K562 (cell line): ENCODE measurements around the gene LRRC59. TPM values are rescaled to one million over a fixed set of nuclear protein-coding genes. Genes with fewer than 3 reads are reported as not detected.

ENCODE experiments used
- ATAC-seq: fragments of 200-7000 bp; cut with Tn5 transposase; 3 replicates; pipeline ENCODE4 v1.9.1; 2020; ENCODE audit warnings: moderate library complexity
- BruUV-seq: library from RNA; stranded (reverse); fragments of 400-500 nt; replicated peaks from 2 replicates; lab custom pipeline; 2021; lab: Mats Ljungman, UMichigan
- CTCF ChIA-PET: fragments of 300-600 bp; formaldehyde crosslinking; extraction: SDS; loops from one replicate; lab custom pipeline; 2021; ENCODE audit warnings: low intra/inter-chr PET ratio; lab: Yijun Ruan, JAX
- POLR2A ChIA-PET: fragments of 300-600, 350-650 bp; sonication (Branson Sonifier 250); formaldehyde crosslinking; extraction: SDS; loops from one replicate; lab custom pipeline; 2021; ENCODE audit warnings: antibody characterized with exemption, inconsistent platforms; lab: Yijun Ruan, JAX
- DNase-seq, 4 experiments: peaks; one replicate each; pipeline versions ENCODE4 v3.0.0 to v3.0.0-alpha.2; 2011 to 2018; ENCODE audit warnings: low spot score in 3 of 4, mixed read lengths in 3 of 4; ENCODE audit errors: extremely low read depth in 1 of 4
- FAIRE-seq: peaks from 2 replicates; lab custom pipeline; 2011; peaks lifted over from hg19 to GRCh38; lab: Jason Lieb, UNC
- H2AFZ ChIP-seq: 2 replicates; pipeline ENCODE4 v1.6.0; 2011; ENCODE audit warnings: low read depth, low read length, control low read depth, inconsistent platforms
- H3K27ac ChIP-seq: fragments of 200-600 bp; 3 replicates; pipeline ENCODE4 v1.8.0; 2011; ENCODE audit warnings: low read depth, mild to moderate bottlenecking, control low read depth, inconsistent platforms, low read length, moderate library complexity, mixed read lengths; ENCODE audit errors: extremely low read depth
- H3K27me3 ChIP-seq, 2 experiments: fragments of 300-600 bp in 1 of 2; 2 replicates in 1 of 2; 3 replicates in 1 of 2; pipeline versions ENCODE4 v1.6.0 to v1.8.0; 2011; ENCODE audit warnings: inconsistent platforms in 2 of 2, low read length in 2 of 2, mild to moderate bottlenecking in 1 of 2, mixed read lengths in 1 of 2, moderate library complexity in 1 of 2; ENCODE audit not compliant: control insufficient read depth in 2 of 2, insufficient read depth in 2 of 2
- H3K36me3 ChIP-seq: fragments of 300-600 bp; 3 replicates; pipeline ENCODE4 v1.8.0; 2011; ENCODE audit warnings: mild to moderate bottlenecking, low read length, inconsistent platforms; ENCODE audit not compliant: control insufficient read depth, insufficient read depth
- H3K4me1 ChIP-seq, 2 experiments: fragments of 200-600 bp in 1 of 2; replicated peaks in 1 of 2; 2 replicates in 1 of 2; 3 replicates in 1 of 2; pipeline versions ENCODE4 v1.5.1 to v1.8.0; 2011; ENCODE audit warnings: inconsistent platforms in 2 of 2, low read length in 2 of 2, mild to moderate bottlenecking in 1 of 2, mixed read lengths in 1 of 2, moderate library complexity in 1 of 2; ENCODE audit not compliant: control insufficient read depth in 2 of 2, insufficient read depth in 2 of 2
- H3K4me2 ChIP-seq: 2 replicates; pipeline ENCODE4 v1.6.1; 2011; ENCODE audit warnings: low read length, control low read depth, inconsistent platforms, mixed read lengths; ENCODE audit not compliant: insufficient read depth
- H3K4me3 ChIP-seq: fragments of 200-600 bp; sonication (generic), shearing (Covaris generic); 2 replicates; pipeline ENCODE4 v1.5.1; 2016; ENCODE audit warnings: control low read depth, inconsistent platforms
- H3K79me2 ChIP-seq: fragments of 200-600 bp; 3 replicates; pipeline ENCODE4 v1.8.0; 2011; ENCODE audit warnings: low read length, inconsistent platforms; ENCODE audit not compliant: control insufficient read depth, insufficient read depth
- H3K9ac ChIP-seq, 2 experiments: 2 replicates each; pipeline versions ENCODE4 v1.6.0 to v1.6.1; 2011; ENCODE audit warnings: low read depth in 2 of 2, low read length in 2 of 2, control low read depth in 1 of 2, inconsistent platforms in 1 of 2, mild to moderate bottlenecking in 1 of 2, mixed read lengths in 1 of 2; ENCODE audit not compliant: insufficient read depth in 1 of 2
- H3K9me1 ChIP-seq: one replicate; pipeline ENCODE4 v1.6.0; 2011; ENCODE audit warnings: inconsistent platforms, mild to moderate bottlenecking, low read length, moderate library complexity; ENCODE audit not compliant: control insufficient read depth, insufficient read depth
- H3K9me3 ChIP-seq: replicated peaks from 2 replicates; pipeline ENCODE4 v1.5.1; 2011; ENCODE audit warnings: low read depth, low read length, inconsistent platforms; ENCODE audit not compliant: control insufficient read depth, insufficient read depth
- H4K20me1 ChIP-seq: replicated peaks from 2 replicates; pipeline ENCODE4 v1.6.1; 2011; ENCODE audit warnings: low read length, inconsistent platforms, mixed read lengths; ENCODE audit not compliant: control insufficient read depth, insufficient read depth
- EZH2 ChIP-seq: IDR thresholded peaks from 2 replicates; pipeline ENCODE4 v1.6.1; 2012; ENCODE audit warnings: low read depth, mild to moderate bottlenecking, inconsistent platforms, low read length, borderline replicate concordance
- KHSRP ChIP-seq: fragments of 450-650 bp; IDR thresholded peaks from 2 replicates; pipeline ENCODE4 v1.6.1; 2017
- NCOA1 ChIP-seq: fragments of 450-650 bp; IDR thresholded peaks from 2 replicates; pipeline ENCODE4 v1.6.1; 2016; ENCODE audit warnings: low read depth
- NFIC ChIP-seq: fragments of 450-650 bp; IDR thresholded peaks from 2 replicates; pipeline ENCODE4 v1.6.1; 2017; ENCODE audit warnings: mild to moderate bottlenecking, inconsistent platforms
- POLR2H ChIP-seq: IDR thresholded peaks from 2 replicates; pipeline ENCODE4 v1.6.1; 2016; ENCODE audit warnings: missing genetic modification characterization, low read depth, mild to moderate bottlenecking, control low read depth, missing compliant biosample characterization, moderate library complexity
- RBM25 ChIP-seq: fragments of 200-400 bp; formaldehyde crosslinking; IDR thresholded peaks from 2 replicates; pipeline ENCODE4 v1.6.1; 2018; ENCODE audit warnings: low read length, low read depth, moderate library complexity; ENCODE audit not compliant: severe bottlenecking
- SP2 ChIP-seq: IDR thresholded peaks from 2 replicates; pipeline ENCODE4 v1.6.1; 2011; ENCODE audit warnings: mild to moderate bottlenecking, low read depth, low read length, moderate library complexity; ENCODE audit not compliant: poor library complexity, severe bottlenecking; ENCODE audit errors: extremely low read depth
- SRSF9 ChIP-seq: fragments of 200-400 bp; formaldehyde crosslinking; IDR thresholded peaks from 2 replicates; pipeline ENCODE4 v1.6.1; 2017; ENCODE audit warnings: low read depth, low read length, borderline replicate concordance
- ZNF311 ChIP-seq: fragments of 250-450 bp; sonication (Bioruptor Pico); IDR thresholded peaks from 2 replicates; pipeline ENCODE4 v1.4.0; 2020; ENCODE audit warnings: mild to moderate bottlenecking, moderate library complexity
- WGBS: fragments of 100-300 bp; shearing (Covaris generic); methylation state at CpG from one replicate; pipeline ENCODE4 v1.1.6; 2016; ENCODE audit warnings: low coverage, mixed read lengths; ENCODE audit not compliant: insufficient coverage; ENCODE audit errors: missing lambda C conversion rate; 5-methylcytosine and 5-hydroxymethylcytosine counted together
- in situ Hi-C: fragments of 300-500 bp; cut with MboI; formaldehyde crosslinking; loops from 4 replicates; pipeline ENCODE4 v1.15.0; 2018; ENCODE audit warnings: inconsistent platforms, mixed read lengths
- intact Hi-C: fragments of 100-400 bp; cut with micrococcal nuclease; formaldehyde crosslinking; loops from 2 replicates; pipeline ENCODE4 v1.14.2; 2022
- polyA plus RNA-seq, 8 experiments: library from polyadenylated mRNA; depleted of rRNA in 4 of 8; stranded (reverse) in 5 of 8; unstranded in 3 of 8; fragments of >200 nt; fragmentation: Nextera tagmentation in 2 of 8; fragmentation: Illumina TruSeq in 1 of 8; extraction: Ambion mirVana in 2 of 8; extraction: Trizol in 1 of 8; gene quantifications; 2 replicates each; pipeline versions ENCODE4 v1.2.1 to v1.2.3, GENCODE V29; 2011 to 2014; ENCODE audit warnings: inconsistent platforms in 1 of 8, missing spikeins in 1 of 8
- total RNA-seq, 7 experiments: library from RNA; depleted of rRNA in 6 of 7; stranded (reverse); fragments of >200 nt in 6 of 7; fragmentation: Illumina TruSeq in 2 of 7; extraction: Trizol in 2 of 7; gene quantifications; 2 replicates each; pipeline versions ENCODE4 v1.2.1 to v1.2.3, GENCODE V29; 2011 to 2021; ENCODE audit warnings: low replicate concordance in 1 of 7

Gene LRRC59
- total and polyA plus RNA-seq, 9 of the 15 experiments (the other 6 are each of a cell fraction or from before 2014, with no cell fraction given), result 27.8 to 244 (median 154) TPM

- in situ Hi-C loops (no loop called here), intact Hi-C loops (no loop called here)
- Histone ChIP-seq H4K20me1 (0 out of 2 replicates have a peak, but pooled peaks cover 3% of the 10 kb centered on the region), H3K27ac (no peak overlapping the region), H3K36me3 (no peaks in the 10 kb centered on the region), H3K4me1 (no peaks in the 10 kb centered on the region), H3K79me2 (no peaks in the 10 kb centered on the region), H3K9me1 (no peaks in the 10 kb centered on the region), H3K27me3 (no peaks in the 10 kb centered on the region; a peak in 1 of 5 replicates), H3K4me2 (no peak overlapping the region), H3K4me3 (no peak overlapping the region), H2AFZ (no peak overlapping the region), H3K9me3 (no peaks in the 10 kb centered on the region), H3K9ac (no peak overlapping the region)
- no peak for DNase-seq
- ChIA-PET POLR2A (no interaction called here), CTCF (no interaction called here)
- FAIRE-seq, result no peak
- ATAC-seq, result no peak
- TF ChIP-seq ZNF311 (CRISPR knock-in tag) (no peak), KHSRP (no peak), NFIC (peak; percentile 58), SRSF9 (no peak), NCOA1 (no peak), SP2 (no peak), POLR2H (no peak), RBM25 (peak; percentile 20), EZH2 (no peak)
- no TSS peak for BruUV-seq
- 42% methylated on average over 4 of the region's 4 CpGs for WGBS
Observed at GRCh38 chr17:50412188-50412732, 14.9 kb upstream of the LRRC59 start.
